22Rv1 (cell line): ENCODE measurements around the gene RCOR3.

Experiments used
- H3K27ac ChIP-seq: fragments of 450-650 bp; 2 replicates; pipeline ENCODE4 v1.5.1; 2017
- CTCF ChIP-seq: fragments of 450-650 bp; IDR thresholded peaks from 2 replicates; pipeline ENCODE4 v1.5.1; 2017; ENCODE audit warnings: mild to moderate bottlenecking
- ZFX ChIP-seq: fragments of 450-650 bp; IDR thresholded peaks from 2 replicates; pipeline ENCODE4 v1.6.1; 2017; ENCODE audit warnings: antibody characterized with exemption, borderline replicate concordance

The RCOR3 gene

GRCh38 chr1:211339631-211340041 is 80.5 kb downstream of the RCOR3 start:
- no peak overlapping the region for H3K27ac ChIP-seq

GRCh38 chr1:211340622-211341507 is 81.7 kb downstream of the RCOR3 start:
- TF ChIP-seq ZFX (no peak), CTCF (no peak)
- no peak overlapping the region for H3K27ac ChIP-seq

More at GRCh38 chr1:211339631-211340041, 80.5 kb downstream of the RCOR3 start:
- TF ChIP-seq ZFX = no peak
- no peak for TF ChIP-seq CTCF

GRCh38 chr1:211341999-211342398 is 82.8 kb downstream of the RCOR3 start:
- TF ChIP-seq ZFX (no peak), CTCF (no peak)
- no peak overlapping the region for H3K27ac ChIP-seq

GRCh38 chr1:211343607-211344006 is 84.4 kb downstream of the RCOR3 start:
- no peak overlapping the region for H3K27ac ChIP-seq
- TF ChIP-seq ZFX = no peak
- no peak for TF ChIP-seq CTCF

GRCh38 chr1:211344152-211344618 is 85.0 kb downstream of the RCOR3 start:
- H3K27ac ChIP-seq = no peak overlapping the region
- no peak for TF ChIP-seq ZFX

- no peak overlapping the region for H3K27ac ChIP-seq
- TF ChIP-seq ZFX = no peak
- no peak for TF ChIP-seq CTCF
Observed at GRCh38 chr1:211345719-211346118, 86.6 kb downstream of the RCOR3 start.

- no peak overlapping the region for H3K27ac ChIP-seq
- TF ChIP-seq ZFX = no peak
- no peak for TF ChIP-seq CTCF
Observed at GRCh38 chr1:211347077-211347844, 88.1 kb downstream of the RCOR3 start.
